IPS-15b (cell line): Measurements from ENCODE around the gene UGT1A6.

Experiments
- H3K27me3 ChIP-seq: one replicate; pipeline ENCODE4 v1.6.1; 2013; ENCODE audit warnings: low read length; ENCODE audit not compliant: control insufficient read depth, insufficient read depth
- H3K36me3 ChIP-seq: one replicate; pipeline ENCODE4 v1.6.1; 2013; ENCODE audit warnings: low read length; ENCODE audit not compliant: control insufficient read depth, insufficient read depth
- H3K4me1 ChIP-seq: one replicate; pipeline ENCODE4 v1.6.1; 2013; ENCODE audit warnings: mild to moderate bottlenecking, low read length; ENCODE audit not compliant: control insufficient read depth, insufficient read depth
- H3K4me3 ChIP-seq: one replicate; pipeline ENCODE4 v1.5.1; 2013; ENCODE audit warnings: low read depth, low read length
- H3K9ac ChIP-seq: one replicate; pipeline ENCODE4 v1.6.1; 2013; ENCODE audit warnings: low read depth, mild to moderate bottlenecking, low read length
- H3K9me3 ChIP-seq: one replicate; pipeline ENCODE4 v1.6.1; 2013; ENCODE audit warnings: mild to moderate bottlenecking, low read length; ENCODE audit not compliant: control insufficient read depth, insufficient read depth

The UGT1A6 gene

DNA sequence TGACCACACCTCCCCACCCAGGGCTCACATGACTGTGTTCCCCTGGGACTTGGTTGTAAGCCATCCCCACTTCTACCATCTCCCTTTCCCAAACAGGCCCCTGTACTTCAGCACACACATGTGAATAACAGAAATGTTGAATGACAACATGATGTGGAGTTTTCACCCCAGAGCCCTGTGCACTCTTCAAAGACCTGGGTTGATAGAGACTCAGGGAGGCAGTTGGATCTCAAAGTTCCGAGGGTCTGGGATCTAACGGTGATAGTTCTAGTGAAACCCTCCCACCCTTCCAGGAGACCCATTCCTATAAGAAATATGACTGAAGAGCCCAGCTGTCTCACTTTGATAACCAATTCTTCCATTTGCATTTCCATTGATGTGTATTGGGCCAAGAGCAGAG, 85.3 kb downstream of the UGT1A6 start, which contains the start of gene MROH2A:
Gene MROH2A, plus strand, starts transcription at position 301 of the 400 bp plus-strand sequence. CDS start 1,029 bp downstream, outside the sequence.
- H3K27me3 ChIP-seq, result no peaks in the 10 kb centered on the region
- H3K4me3 ChIP-seq, result no peak within 1 kb of the TSS
- no peaks in the 10 kb centered on the region for H3K36me3 ChIP-seq
- no peaks in the 10 kb centered on the region for H3K4me1 ChIP-seq
- no peak within 1 kb of the TSS for H3K9ac ChIP-seq
- H3K9me3 ChIP-seq, result no peaks in the 10 kb centered on the region

DNA sequence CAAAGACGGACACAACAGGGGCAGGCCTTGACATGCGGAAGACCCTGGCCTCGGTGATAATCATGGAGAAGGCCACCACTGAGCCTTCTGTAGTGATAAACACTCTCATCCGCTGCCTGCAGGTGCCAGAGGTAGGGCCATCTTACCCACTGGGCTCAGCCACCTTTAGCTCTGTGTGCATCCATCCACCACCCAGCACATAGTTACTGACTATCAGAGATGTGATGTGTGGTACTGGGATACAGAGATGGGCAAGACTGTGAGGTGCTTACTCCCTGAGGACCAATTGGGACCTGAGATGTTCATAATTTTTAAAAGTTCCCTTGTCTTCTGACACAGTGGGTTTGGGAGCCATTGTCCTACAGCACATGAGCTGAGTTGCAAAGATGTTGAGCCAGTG, 87.0 kb downstream of the UGT1A6 start:
- Histone ChIP-seq H3K27me3 (no peaks in the 10 kb centered on the region), H3K4me1 (no peaks in the 10 kb centered on the region), H3K9ac (no peak overlapping the region), H3K4me3 (no peak overlapping the region), H3K9me3 (no peaks in the 10 kb centered on the region), H3K36me3 (no peaks in the 10 kb centered on the region)

- no peak overlapping the region for H3K9ac ChIP-seq
- H3K4me1 ChIP-seq, result no peaks in the 10 kb centered on the region
- no peaks in the 10 kb centered on the region for H3K36me3 ChIP-seq
- H3K9me3 ChIP-seq, result no peaks in the 10 kb centered on the region
- no peaks in the 10 kb centered on the region for H3K27me3 ChIP-seq
- no peak overlapping the region for H3K4me3 ChIP-seq
Observed at GRCh38 chr2:233780771-233781170, 88.1 kb downstream of the UGT1A6 start.

GRCh38 chr2:233789554-233789953, 96.9 kb downstream of the UGT1A6 start:
- Histone ChIP-seq H3K9me3 (no peaks in the 10 kb centered on the region), H3K4me3 (no peak overlapping the region), H3K9ac (no peak overlapping the region), H3K36me3 (no peaks in the 10 kb centered on the region), H3K27me3 (no peaks in the 10 kb centered on the region), H3K4me1 (no peaks in the 10 kb centered on the region)

DNA sequence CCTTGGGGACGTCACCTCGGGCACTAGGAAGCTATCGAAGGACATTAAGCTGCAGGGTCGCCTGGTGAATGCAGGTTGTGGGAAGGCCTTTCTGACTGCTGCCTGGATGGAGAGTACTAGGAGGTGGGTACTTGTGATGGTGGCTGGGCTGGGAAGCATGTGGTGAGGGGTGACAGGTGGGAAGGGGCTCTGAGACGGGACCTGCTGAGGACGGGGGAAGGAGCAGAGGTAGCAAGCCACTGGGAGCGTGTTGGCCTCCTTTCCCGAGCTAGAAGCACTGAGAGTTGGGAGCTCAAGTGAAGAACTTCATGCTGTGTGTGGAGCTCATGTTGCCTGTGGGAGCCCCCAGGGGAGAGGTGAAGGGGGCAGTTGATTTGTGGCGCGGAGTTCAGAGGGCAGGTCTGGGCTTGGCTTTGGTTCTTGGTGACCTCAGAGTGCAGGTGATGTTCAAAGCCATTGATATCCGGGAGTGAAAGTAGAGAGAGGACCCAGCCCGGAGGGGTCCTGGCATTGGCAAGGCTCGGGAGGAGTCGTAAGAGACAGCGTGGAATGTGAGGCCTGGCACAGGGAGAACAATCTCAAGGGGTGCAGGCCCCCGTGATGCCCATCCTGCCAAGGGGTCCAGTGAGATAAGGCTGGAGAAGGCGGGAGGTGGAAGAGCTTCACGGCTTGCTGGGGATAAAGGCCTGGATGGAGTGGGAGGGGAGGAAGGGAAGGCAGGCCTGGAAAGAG, 98.6 kb downstream of the UGT1A6 start:
- Histone ChIP-seq H3K4me3 (no peak overlapping the region), H3K4me1 (no peaks in the 10 kb centered on the region), H3K9ac (no peak overlapping the region), H3K9me3 (no peaks in the 10 kb centered on the region), H3K36me3 (no peaks in the 10 kb centered on the region), H3K27me3 (no peaks in the 10 kb centered on the region)

DNA sequence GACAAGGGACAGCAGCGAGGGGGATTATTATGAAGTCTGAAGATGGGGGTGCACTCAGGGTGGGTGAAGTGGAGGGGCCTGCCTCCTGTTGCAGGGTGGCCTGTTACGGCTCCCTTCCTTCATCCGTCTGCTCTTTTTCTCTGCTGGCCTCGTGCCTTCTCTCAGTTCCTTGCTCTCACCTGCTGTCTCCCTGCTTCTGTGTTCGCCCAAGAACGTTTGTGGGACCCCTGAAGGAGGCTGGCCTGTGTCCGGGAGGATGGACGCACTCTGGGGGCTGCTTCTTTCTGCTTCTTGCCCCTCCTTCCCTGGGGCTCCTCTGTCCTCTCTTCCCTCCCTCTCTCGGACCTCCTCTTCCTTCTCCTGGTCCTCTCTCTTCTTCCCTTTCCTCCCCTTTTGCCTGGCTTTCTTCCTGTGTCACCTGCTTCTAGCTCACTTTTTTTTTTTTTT, 99.2 kb downstream of the UGT1A6 start:
- H3K9ac ChIP-seq, result no peak overlapping the region
- H3K4me1 ChIP-seq, result no peaks in the 10 kb centered on the region
- no peaks in the 10 kb centered on the region for H3K27me3 ChIP-seq
- no peaks in the 10 kb centered on the region for H3K36me3 ChIP-seq
- no peak overlapping the region for H3K4me3 ChIP-seq
- no peaks in the 10 kb centered on the region for H3K9me3 ChIP-seq

DNA sequence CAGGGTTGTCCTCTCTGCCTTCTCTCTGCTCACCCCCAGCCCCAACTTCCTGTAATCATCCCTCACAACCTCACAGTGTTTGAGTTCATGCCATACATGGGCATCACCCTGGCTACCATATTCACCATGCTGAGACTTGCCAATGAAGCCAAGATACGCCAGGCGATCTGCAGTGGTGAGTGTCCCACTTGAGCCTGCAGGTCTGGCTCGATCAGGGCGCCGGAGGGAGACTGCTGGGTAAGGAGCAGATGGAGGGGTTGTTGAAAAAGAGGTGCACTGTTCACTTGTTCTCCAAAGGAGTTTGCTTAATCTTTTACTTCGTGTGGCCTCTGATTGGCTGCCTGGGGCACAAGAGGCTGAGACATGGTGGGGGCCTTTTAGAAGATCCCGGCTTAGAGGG, 100.0 kb downstream of the UGT1A6 start:
- Histone ChIP-seq H3K9me3 (no peaks in the 10 kb centered on the region), H3K4me3 (no peak overlapping the region), H3K9ac (no peak overlapping the region)

DNA sequence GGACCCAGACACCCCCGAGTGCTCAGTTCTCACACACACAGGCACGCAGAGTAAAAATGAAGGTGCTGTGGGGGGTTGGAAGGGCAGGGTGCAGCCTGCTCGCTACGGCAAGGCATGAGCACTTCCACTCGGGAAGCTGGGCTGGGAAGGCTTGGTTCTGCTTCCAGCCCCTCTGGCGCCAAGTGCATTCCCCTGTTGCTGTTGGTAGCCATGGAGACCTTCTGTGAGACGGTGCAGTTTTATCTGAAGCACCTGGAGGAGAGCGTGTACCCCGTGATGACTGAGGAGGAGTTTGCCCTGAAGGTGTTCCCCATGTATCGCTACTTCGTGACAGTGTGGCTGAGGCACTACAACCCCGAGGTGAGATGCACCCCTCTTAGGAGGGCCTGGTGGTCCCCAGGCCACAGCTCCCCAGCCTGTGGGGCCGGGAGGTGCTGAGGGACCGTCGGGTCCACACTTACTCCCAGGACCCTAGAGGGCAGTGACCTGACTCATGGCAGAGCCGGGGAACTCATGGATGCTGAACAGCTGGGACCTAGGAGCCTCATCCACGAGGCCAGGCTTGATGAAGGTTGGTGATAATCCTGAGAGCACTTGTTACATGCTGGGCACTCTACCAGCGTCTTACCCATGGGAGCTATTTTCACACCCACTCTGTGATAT, 100.9 kb downstream of the UGT1A6 start:
- Histone ChIP-seq H3K9me3 (no peaks in the 10 kb centered on the region), H3K27me3 (no peaks in the 10 kb centered on the region), H3K4me3 (no peak overlapping the region)

More for the DNA sequence above, 100.0 kb downstream of the UGT1A6 start:
- Histone ChIP-seq H3K4me1 (no peaks in the 10 kb centered on the region), H3K36me3 (no peaks in the 10 kb centered on the region), H3K27me3 (no peaks in the 10 kb centered on the region)

DNA sequence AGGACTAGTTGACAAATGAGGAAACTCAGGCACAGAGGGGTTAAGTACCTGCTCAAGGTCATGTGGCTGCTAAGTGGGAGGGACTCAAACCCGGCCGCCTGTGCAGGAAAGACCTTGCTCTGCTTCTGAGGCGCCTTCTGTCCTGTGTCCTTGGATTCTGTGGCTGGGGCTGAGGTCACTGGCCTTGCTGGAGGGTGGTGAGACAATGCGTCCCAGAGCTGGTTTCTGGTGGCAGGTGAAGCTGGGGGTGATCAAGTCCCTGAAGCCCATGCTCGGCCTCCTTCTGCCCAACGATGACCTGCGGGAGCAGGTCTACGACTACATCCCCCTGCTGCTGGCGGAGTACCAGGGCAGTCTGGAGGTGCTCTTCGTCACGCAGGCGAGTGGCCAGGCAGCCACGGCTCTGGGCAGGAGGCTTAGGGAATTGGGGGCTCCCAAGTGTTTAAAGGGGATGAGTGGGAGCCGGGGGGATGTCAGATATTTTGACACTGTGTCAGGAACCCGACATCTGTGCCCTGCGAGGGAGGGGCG, 101.5 kb downstream of the UGT1A6 start:
- no peaks in the 10 kb centered on the region for H3K27me3 ChIP-seq
- H3K9me3 ChIP-seq, result no peaks in the 10 kb centered on the region
- no peak overlapping the region for H3K9ac ChIP-seq
- H3K4me3 ChIP-seq, result no peak overlapping the region
- no peaks in the 10 kb centered on the region for H3K4me1 ChIP-seq
- H3K36me3 ChIP-seq, result no peaks in the 10 kb centered on the region

More for the DNA sequence above, 100.9 kb downstream of the UGT1A6 start:
- no peaks in the 10 kb centered on the region for H3K36me3 ChIP-seq
- no peak overlapping the region for H3K9ac ChIP-seq
- no peaks in the 10 kb centered on the region for H3K4me1 ChIP-seq

DNA sequence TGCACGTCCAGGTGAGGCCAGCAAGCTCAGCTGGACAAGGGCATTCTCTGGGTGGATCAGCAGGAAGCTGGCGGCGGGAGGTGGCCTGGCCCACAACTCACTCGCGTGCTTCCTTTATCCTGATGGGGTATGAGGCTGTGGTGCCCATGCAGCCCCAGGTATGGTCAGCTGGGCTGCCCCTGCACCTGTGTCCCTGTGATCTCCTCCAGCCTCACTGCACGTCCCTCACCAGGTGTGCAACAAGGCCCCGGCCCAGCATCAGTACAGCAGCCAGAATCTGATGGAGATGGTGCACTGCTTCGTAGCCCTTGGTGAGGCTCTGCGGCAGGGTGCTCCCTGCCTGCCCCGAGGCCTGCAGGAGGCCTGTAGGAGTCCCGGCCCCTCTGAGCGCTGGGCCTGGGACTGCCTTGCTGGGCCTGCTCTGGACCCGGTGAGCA, 103.1 kb downstream of the UGT1A6 start:
- Histone ChIP-seq H3K9ac (no peak overlapping the region), H3K4me1 (no peaks in the 10 kb centered on the region), H3K4me3 (no peak overlapping the region), H3K36me3 (no peaks in the 10 kb centered on the region), H3K9me3 (no peaks in the 10 kb centered on the region), H3K27me3 (no peaks in the 10 kb centered on the region)

DNA sequence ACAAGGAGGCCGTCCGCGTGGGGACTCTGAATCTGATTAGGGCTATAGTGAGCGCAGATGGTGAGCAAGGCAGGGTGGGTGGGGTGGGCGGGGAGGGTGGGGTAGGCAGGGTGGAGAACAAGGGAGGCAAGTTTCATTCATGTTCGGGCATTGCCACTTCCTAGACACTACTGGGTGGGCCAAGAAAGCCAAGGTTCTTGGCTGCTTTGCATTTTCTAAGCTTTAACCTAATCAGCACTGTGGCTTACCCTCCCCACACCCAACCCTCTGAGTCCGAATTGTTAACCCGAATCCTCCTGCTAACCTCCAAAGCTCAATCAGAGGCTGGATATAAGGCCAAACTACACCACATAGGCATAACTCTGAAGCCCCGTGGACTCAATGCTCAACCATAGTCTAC, 103.6 kb downstream of the UGT1A6 start:
- Histone ChIP-seq H3K36me3 (no peaks in the 10 kb centered on the region), H3K9ac (no peak overlapping the region), H3K4me1 (no peaks in the 10 kb centered on the region), H3K4me3 (no peak overlapping the region), H3K9me3 (no peaks in the 10 kb centered on the region), H3K27me3 (no peaks in the 10 kb centered on the region)
